NK-92 treated with Interleukin-12 subunit alpha and Interleukin-12 subunit beta, amount 100 ng/mL, for 24 hours (cell line): ENCODE measurements around the gene COMMD8.

Experiments
- DNase-seq: peaks from one replicate; lab custom pipeline; 2025; lab: John Stamatoyannopoulos, UW

COMMD8 gene

GRCh38 chr4:47471591-47471990, 8.1 kb upstream of the COMMD8 start:
- no peak for DNase-seq

DNA sequence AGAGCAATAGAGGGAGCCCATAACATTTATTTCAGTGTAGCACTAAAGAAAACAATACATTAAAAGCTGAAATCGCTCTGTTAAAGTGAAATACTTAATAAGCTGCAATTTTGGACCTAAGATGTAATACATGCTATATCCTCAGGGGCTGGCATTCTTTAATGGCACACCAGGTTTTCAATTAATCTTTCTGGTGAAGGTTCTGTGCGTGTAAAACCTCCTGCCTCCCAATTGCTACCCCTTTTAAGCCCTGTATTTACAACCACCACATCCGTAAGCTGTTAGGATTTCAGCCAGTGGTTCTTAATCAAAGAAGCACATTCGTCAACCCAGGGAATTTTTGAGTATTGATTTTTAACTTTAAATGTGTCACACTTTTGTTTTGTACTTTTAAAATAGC, 7.6 kb upstream of the COMMD8 start:
- no peak for DNase-seq

DNA sequence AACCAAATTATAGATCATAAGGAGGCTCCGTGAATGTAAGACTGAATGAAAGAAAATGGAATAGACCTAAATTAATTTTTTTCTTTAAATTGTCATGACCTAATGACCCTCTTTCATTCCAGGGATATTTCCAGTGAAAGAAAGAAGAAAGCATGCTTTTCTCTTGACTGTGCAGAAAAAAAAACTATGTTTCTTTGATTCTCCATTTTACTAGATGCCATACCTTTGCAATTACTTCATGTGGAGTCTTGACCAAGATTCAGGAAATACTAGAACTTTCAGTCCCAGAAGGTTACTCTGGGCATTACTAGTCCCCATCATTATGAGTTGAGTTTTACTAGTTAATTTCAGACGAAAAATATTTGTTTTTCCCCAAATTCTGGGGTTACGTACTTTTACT, 6.4 kb upstream of the COMMD8 start:
- no peak for DNase-seq

- no peak for DNase-seq
These were observed 5.3 kb upstream of the COMMD8 start for GRCh38 chr4:47468706-47469365.

- DNase-seq, result no peak
These were observed 2.7 kb upstream of the COMMD8 start for GRCh38 chr4:47466056-47466785.

GRCh38 chr4:47465004-47465403, 1.5 kb upstream of the COMMD8 start:
- no peak for DNase-seq

- DNase-seq, result no peak
These were observed 685 bp downstream of the COMMD8 start for GRCh38 chr4:47462799-47463234.

GRCh38 chr4:47451657-47452056, 11.8 kb downstream of the COMMD8 start:
- DNase-seq, result no peak

DNA sequence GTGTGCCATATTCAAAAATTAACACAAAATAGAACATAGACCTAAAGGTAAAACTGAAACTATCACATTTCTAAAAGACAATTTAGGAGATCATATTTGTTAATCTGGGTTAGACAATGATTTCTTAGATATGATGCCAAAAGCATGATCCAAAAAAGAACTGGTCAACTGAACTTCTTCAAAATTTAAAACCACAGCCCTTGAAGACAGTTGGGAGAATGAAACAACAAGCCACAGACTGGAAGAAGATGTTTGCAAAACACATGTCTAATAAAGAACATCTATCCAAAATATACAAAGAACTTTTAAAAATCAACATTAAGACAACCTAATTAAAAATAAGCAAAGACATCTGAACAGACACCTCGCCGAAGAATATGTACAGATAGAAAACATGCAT, 19.5 kb downstream of the COMMD8 start:
- no peak for DNase-seq

DNA sequence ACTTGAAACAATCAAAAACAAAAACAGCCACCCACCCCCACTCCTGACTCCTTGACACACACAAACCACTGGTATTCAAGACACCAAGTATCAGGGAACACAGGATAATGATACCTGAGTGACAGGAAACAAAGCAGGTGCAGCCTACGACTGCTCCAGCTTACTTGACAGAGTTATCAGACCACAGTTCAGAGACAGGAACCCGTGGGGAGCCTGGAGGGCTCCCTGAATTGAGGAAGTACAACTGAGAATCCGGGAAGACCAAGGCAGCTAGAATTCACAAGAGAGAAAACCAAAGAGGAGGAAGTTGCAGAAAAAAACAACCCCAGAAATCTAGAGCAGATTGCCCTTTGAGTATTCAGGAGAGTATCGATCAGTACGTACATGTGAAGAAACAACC, 20.5 kb downstream of the COMMD8 start:
- DNase-seq, result no peak

- DNase-seq, result no peak
These were observed 28.6 kb downstream of the COMMD8 start for GRCh38 chr4:47434931-47435330.

- DNase-seq, result no peak
These were observed 30.8 kb downstream of the COMMD8 start for GRCh38 chr4:47432749-47433148.

- no peak for DNase-seq
These were observed 35.6 kb downstream of the COMMD8 start for GRCh38 chr4:47427935-47428334.

DNA sequence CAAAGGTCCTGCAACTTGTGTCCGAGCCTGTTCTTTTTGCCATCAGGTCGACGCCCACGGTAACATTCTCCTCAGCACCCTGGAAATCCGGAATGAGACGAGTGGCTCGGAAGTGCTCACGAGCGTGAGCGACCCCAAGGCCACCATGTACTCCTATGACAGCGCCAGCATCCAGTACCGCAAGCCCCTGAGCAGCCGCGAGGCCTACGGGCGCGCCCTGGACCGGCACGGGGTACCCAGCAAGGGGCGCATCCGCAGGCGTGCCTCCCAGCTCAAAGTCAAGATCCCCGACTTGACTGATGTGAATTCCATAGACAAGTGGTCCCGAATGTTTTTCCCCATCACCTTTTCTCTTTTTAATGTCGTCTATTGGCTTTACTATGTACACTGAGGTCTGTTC, 37.9 kb downstream of the COMMD8 start:
- no peak for DNase-seq

GRCh38 chr4:47419296-47419695, 44.2 kb downstream of the COMMD8 start:
- DNase-seq, result no peak

DNA sequence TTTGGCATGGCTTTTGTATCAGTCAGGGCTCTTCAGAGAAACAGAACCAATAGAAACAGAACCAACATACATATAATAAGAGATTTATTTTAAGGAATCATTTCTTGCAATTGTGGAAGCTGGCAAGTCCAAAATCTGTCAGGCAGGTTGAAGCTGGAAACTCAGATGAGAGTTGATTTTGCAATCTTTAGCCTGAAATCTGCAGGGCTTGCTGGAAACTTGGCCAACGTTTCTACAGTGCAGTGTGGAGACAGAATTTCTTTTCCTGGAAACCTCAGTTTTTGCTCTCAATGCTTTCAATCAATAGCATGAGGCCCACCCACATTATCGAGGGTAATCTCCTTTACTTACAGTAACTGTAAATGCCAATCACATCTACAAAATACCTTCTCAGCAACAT, 45.4 kb downstream of the COMMD8 start:
- DNase-seq, result no peak

DNA sequence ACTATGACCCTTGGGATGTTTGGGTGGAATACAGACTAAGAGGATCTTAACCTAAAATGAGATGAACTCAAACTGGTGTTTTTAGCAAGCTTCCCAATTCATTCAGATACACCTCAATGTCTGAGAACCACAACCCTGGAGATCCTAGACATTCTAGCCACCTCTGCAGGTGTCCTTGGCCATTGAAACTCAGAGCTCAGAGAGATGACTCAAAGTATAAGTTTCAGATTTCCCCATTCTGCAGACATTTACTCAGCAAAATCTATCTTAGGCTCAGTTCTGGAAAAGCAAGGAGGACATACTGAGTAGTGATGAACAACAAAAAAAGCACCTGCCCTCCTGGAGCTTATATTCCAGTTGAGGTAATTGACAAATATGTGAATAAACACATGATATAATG, 47.8 kb downstream of the COMMD8 start:
- no peak for DNase-seq

GRCh38 chr4:47413521-47413920, 50.0 kb downstream of the COMMD8 start:
- DNase-seq, result no peak

DNA sequence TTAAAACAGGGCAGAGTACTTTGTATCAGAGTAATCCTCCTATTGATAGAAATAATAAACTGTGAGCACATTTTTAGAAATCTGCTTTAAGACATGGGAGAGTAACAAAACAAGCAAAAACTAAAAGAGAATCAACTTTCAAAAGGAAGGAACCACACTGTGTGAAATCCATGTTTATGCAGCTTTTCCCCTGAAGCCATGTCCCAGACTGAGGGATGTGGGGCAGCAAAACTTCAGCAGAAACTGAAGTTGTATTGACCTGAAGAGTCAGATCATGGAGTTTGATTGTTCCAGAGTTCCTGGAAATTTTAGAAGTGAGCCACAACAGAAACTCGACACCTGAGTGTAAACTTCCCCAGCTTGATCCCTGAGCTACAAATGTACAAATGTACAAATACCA, 53.2 kb downstream of the COMMD8 start:
- no peak for DNase-seq

DNA sequence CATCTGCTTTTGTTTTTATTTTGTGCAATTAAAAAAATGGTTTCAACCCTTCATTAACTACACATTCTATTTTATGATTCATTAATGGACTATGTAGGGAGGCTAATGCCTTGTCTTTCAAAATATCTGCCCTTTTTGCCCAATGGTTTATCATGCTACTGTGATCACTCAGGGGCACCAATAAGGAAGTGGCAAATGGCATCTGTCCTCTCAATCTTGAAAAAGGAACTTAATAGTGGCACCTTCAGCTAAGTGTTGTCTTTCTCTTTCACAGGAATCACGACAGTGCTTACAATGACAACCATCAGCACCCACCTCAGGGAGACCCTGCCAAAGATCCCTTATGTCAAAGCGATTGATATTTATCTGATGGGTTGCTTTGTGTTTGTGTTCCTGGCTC, 57.1 kb downstream of the COMMD8 start:
- no peak for DNase-seq
